HuH-7.5 (cell line): ENCODE results near the gene FLACC1.
"Not testable (repeated sequence)": the region's sequence is repeated elsewhere in the genome, so short reads cannot be mapped to it uniquely, and the experiment has no call there.

Source experiments
- DNase-seq: peaks from one replicate; pipeline ENCODE4 v3.0.0; 2011; ENCODE audit warnings: low spot score

The FLACC1 gene

DNA sequence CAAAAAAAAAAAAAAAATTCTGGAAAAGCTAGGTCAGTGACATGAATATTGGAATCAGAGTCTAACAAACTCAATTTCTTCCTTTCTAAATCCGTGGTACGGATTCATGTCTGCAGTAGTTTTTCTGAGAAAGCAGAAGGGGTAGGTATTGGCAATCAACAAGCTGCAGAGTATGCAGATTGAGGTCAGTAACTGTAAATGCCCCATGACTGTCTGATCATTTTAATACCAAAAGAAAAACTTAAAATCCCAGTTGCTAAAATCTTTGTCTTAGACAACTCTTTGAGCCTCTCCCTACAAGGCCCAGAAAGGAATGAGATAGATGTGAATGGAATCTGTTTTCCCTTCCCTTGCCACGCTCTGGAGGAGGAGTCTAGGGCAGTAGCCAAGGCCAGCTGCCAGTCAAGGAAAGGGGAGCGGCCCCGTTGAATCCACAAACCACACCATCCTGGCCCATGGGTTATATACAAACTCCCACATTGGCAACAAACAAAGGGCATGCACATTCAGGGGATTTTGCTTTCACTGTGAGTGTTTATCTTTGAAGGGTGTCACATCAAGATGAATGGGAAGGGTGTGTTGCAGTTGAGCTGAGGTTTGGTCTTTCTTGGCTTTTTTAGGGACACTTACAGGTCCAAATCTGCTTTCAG lies 102.9 kb downstream of the FLACC1 start:
- DNase-seq: no peak

GRCh38 chr2:201250741-201251140 lies 106.4 kb downstream of the FLACC1 start:
- DNase-seq: no peak

- DNase-seq: no peak
Observed at GRCh38 chr2:201249889-201250288, 107.3 kb downstream of the FLACC1 start.

GRCh38 chr2:201248288-201248844 lies 108.8 kb downstream of the FLACC1 start:
- DNase-seq: no peak

DNA sequence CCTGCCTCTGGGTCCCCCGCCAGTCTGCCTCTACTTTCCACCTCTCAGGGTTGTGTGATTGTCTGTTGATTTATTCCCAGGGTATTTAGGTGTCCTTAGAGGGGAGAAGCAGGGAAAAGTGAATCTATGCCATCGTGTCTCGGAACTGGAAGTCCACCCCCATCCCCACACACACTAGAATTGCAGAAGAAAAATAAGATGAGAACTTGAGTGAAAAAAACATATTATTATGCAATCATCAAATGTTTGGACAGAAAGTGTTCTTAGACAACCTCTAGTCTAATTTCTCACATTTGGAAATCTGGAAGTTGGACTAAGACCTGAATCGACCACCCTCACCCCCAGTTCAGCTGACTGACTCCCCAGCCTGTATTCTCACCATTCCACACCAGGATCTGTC lies 110.9 kb downstream of the FLACC1 start:
- DNase-seq: no peak

- no peak for DNase-seq
Observed at GRCh38 chr2:201244829-201245228, 112.3 kb downstream of the FLACC1 start.

GRCh38 chr2:201242571-201243277 lies 114.4 kb downstream of the FLACC1 start:
- DNase-seq: no peak

GRCh38 chr2:201239167-201239935 lies 117.8 kb downstream of the FLACC1 start:
- DNase-seq: not testable (repeated sequence)
